SK-N-MC (cell line): Measurements from ENCODE around the gene BCKDHB.

Experiments
- EZH2 ChIP-seq: fragments of 200-600 bp; sonication (generic); IDR thresholded peaks from one replicate; pipeline ENCODE4 v1.6.1; 2017; ENCODE audit warnings: antibody characterized with exemption
- POLR2AphosphoS5 ChIP-seq: IDR thresholded peaks from 2 replicates; pipeline ENCODE4 v1.6.1; 2012; ENCODE audit warnings: mild to moderate bottlenecking, low read depth, low read length, borderline replicate concordance

- TF ChIP-seq POLR2AphosphoS5: no peak
- no peak for TF ChIP-seq EZH2
Observed at GRCh38 chr6:80129485-80129884, 23.0 kb downstream of the BCKDHB start.
